A375 (cell line): Measurements from ENCODE around the gene PSG5. TPM values are rescaled to one million over a fixed set of nuclear protein-coding genes. Genes with fewer than 3 reads are reported as not detected.

ENCODE experiments used
- total RNA-seq: library from RNA; depleted of rRNA; stranded (reverse); fragments of >200 nt; shearing (Covaris generic); gene quantifications from 2 replicates; pipeline ENCODE4 v1.2.3, GENCODE V29; 2014; rRNA removed

PSG5 gene
- not detected in 2 replicates for total RNA-seq

DNA sequence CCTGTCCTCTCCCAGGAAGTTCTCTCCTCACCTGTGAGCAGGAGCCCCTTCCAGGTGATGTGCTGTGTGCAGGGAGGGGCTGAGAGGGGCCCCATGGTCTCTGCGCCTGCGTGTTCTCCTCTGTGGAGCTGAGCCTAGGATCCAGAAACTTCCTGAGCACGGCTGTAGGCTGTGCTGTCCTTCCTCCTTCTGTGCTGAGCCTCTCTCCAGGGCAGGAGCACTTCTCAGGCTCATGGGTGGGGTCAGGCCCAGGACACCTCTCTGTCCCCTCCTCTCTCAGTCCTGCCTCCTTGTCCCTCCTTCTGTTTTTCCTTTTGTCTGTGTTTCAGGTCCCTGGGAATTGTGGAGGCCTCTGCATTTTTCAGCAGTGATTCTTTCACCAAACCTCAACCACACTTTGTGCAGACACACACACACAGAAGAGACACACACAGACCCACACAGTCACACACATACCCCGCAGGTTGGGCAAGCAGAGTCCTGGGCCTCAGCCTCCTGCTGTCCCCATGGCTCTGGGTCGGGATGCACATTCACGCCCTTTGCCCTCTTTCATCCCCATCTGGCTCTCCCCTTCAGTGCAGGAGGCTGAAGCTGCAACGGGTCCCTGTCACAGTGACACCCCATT lies at the start of gene PSG5:
TSS of gene PSG5 (minus strand) at position 226 of the 625 bp plus-strand sequence. CDS start at position 95, 131 bp downstream.

DNA sequence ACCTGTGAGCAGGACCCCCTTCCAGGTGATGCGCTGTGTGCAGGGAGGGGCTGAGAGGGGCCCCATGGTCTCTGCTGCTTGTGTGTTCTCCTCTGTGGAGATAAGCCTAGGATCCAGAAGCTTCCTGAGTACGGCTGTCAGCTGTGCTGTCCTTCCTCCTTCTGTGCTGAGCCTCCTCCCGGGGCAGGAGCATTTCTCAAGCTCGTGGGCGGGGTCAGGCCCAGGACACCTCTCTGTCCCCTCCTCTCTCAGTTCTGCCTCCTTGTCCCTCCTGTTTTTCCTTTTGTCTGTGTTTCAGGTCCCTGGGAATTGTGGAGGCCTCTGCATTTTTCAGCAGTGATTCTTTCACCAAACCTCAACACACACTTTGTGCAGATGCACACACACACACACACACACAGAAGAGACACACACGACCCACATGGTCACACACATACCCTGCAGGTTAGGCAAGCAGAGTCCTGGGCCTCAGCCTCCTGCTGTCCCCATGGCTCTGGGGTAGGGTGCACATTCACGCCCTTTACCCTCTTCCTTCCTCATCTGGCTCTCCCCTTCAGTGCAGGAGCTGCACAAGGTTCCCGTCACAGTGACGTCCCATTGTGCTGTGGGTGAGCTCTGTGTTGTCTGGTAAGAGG lies 19.3 kb upstream of the PSG5 start, which contains the start of gene PSG4:
TSS of gene PSG4 (minus strand) at position 168 of the 635 bp plus-strand sequence. CDS start at position 66, 102 bp downstream.

Other genes starting within 250 kb of the PSG5 start
- not detected in 2 replicates for gene PSG7, start 249.3 kb downstream of the PSG5 start, total RNA-seq
- not detected in 2 replicates for gene PSG11, start 160.1 kb downstream of the PSG5 start, total RNA-seq
- gene PSG2, start 103.8 kb downstream of the PSG5 start, total RNA-seq: not detected in 2 replicates
- gene PSG4, start 19.1 kb upstream of the PSG5 start, total RNA-seq: not detected in 2 replicates
- not detected in 2 replicates for gene PSG9, start 83.0 kb upstream of the PSG5 start, total RNA-seq
- gene CD177, start 167.2 kb upstream of the PSG5 start, total RNA-seq: 0.13 TPM in 1 of 2 replicates, not detected in the other
- gene TEX101, start 228.4 kb upstream of the PSG5 start, total RNA-seq: not detected in 2 replicates